ENCODE data around the gene SEPTIN3. TPM values are rescaled to one million over a fixed set of nuclear protein-coding genes. Genes with fewer than 3 reads are reported as not detected.
"Not testable (repeated sequence)": the region's sequence is repeated elsewhere in the genome, so short reads cannot be mapped to it uniquely, and the experiment has no call there.

SEPTIN3 gene
- total RNA-seq, 2 donors from 2014 or later, result 4.5 to 4.7 TPM

GRCh38 chr22:41948928-41949296 is 20.3 kb upstream of the SEPTIN3 start:
- H3K9me3 Mint-ChIP-seq; H3K36me3 Mint-ChIP-seq (ENCODE audit: insufficient read depth in 2 of 2); DNase-seq; ATAC-seq (replicated peaks in 1 of 2); H3K27me3 Mint-ChIP-seq (ENCODE audit: low read depth): not testable (repeated sequence)
- Mint-ChIP-seq H3K4me1 (ENCODE audit: low read depth) (peaks cover 57% of the 10 kb centered on the region), H3K27ac (peak overlapping the region; percentile 12), H3K4me3 (peak overlapping the region; percentile 94 to 97)

GRCh38 chr22:41949297-41949965 is 19.8 kb upstream of the SEPTIN3 start:
- Mint-ChIP-seq H3K27ac (peak overlapping the region; percentile 30), H3K9me3 (no peaks in the 10 kb centered on the region), H3K4me3 (peak overlapping the region; percentile 94 to 97), H3K36me3 (ENCODE audit: insufficient read depth in 2 of 2) (peaks cover 3 to 8% of the 10 kb centered on the region in 2 donors), H3K4me1 (ENCODE audit: low read depth) (peaks cover 52% of the 10 kb centered on the region), H3K27me3 (ENCODE audit: low read depth) (no peaks in the 10 kb centered on the region)
- no peak for ATAC-seq (replicated peaks in 1 of 2)
- DNase-seq, result no peak

DNA sequence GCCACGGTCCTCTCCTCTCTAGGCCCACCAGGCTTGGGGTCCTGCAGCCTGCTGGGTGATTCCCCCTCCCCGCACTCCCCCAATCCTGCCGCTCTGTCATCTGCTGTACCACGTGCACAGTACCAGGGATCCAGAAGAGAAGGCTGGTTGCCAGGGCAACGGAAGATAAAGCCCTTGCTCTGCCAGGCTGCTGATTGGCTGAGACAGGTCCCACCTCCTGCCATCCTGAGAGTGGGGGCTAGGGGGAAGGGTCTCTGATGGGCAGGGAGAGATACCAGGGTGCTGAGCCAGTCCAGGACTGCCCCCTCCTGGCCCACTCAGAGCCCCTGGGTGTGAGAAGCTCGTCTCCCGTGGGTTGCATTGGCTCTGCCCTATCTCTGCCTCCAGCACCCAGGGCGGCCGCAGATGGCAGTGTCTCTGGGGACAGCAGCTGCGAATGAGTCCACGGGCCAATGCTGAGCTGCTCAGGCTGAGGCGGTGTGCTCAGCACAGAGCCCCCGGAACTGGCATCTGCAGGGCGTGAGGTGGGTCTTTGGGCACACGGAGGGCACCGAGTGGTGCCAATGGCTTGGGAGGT is 17.3 kb upstream of the SEPTIN3 start, which contains the start of gene SMIM45:
Gene SMIM45, plus strand, starts transcription at position 253 of the 577 bp plus-strand sequence.
- Mint-ChIP-seq H3K4me3 (no peak within 1 kb of the TSS), H3K4me1 (ENCODE audit: low read depth) (peaks cover 37% of the 10 kb centered on the region), H3K27me3 (ENCODE audit: low read depth) (no peaks in the 10 kb centered on the region), H3K27ac (no peak within 1 kb of the TSS), H3K9me3 (no peaks in the 10 kb centered on the region), H3K36me3 (ENCODE audit: insufficient read depth in 2 of 2) (no peaks in the 10 kb centered on the region)
- DNase-seq (no peak), ATAC-seq (replicated peaks in 1 of 2) (no peak)

DNA sequence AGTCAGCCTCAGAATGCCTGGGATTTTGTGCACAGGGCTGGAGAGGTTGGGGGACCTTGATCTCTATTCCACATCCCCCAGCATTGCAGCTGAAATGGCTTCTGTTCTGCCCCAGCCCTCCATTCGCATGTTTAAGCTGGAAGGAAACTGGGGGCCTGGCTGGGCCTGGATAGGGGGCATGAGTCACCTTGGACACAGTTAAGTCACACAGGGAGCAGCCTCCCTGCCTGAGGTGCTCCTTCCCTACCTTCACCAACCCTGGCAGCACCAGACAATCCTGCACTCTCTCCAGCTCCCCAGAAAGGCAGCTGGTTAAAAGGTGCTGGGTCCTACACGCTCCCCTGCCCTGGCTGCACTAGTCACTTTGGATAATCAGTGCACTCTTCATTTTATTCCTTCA is 16.5 kb upstream of the SEPTIN3 start:
- ATAC-seq (replicated peaks in 1 of 2), result no peak

GRCh38 chr22:41957941-41958556 is 11.2 kb upstream of the SEPTIN3 start:
- Mint-ChIP-seq H3K36me3 (ENCODE audit: insufficient read depth in 2 of 2) (no peaks in the 10 kb centered on the region), H3K27me3 (ENCODE audit: low read depth) (no peaks in the 10 kb centered on the region), H3K9me3 (no peaks in the 10 kb centered on the region), H3K4me3 (peak overlapping the region in 1 of 2 donors; percentile 27), H3K27ac (no peak overlapping the region), H3K4me1 (ENCODE audit: low read depth) (peaks cover 6% of the 10 kb centered on the region)
- DNase-seq (no peak), ATAC-seq (replicated peaks in 1 of 2) (peak; percentile 55 to 56)

More for the DNA sequence above, 16.5 kb upstream of the SEPTIN3 start:
- DNase-seq, result no peak
- Mint-ChIP-seq H3K4me1 (ENCODE audit: low read depth) (peaks cover 35% of the 10 kb centered on the region), H3K9me3 (no peaks in the 10 kb centered on the region), H3K27ac (no peak overlapping the region), H3K36me3 (ENCODE audit: insufficient read depth in 2 of 2) (no peaks in the 10 kb centered on the region), H3K27me3 (ENCODE audit: low read depth) (no peaks in the 10 kb centered on the region), H3K4me3 (no peak overlapping the region)

- peaks cover 8% of the 10 kb centered on the region for H3K4me1 Mint-ChIP-seq (ENCODE audit: low read depth)
- H3K9me3 Mint-ChIP-seq, result no peaks in the 10 kb centered on the region
- DNase-seq, result no peak
- no peak for ATAC-seq (replicated peaks in 1 of 2)
- H3K27me3 Mint-ChIP-seq (ENCODE audit: low read depth), result no peaks in the 10 kb centered on the region
- no peaks in the 10 kb centered on the region for H3K36me3 Mint-ChIP-seq (ENCODE audit: insufficient read depth in 2 of 2)
- no peak overlapping the region for H3K27ac Mint-ChIP-seq
- no peak overlapping the region for H3K4me3 Mint-ChIP-seq
Measured at GRCh38 chr22:41963453-41964111, 5.7 kb upstream of the SEPTIN3 start.

DNA sequence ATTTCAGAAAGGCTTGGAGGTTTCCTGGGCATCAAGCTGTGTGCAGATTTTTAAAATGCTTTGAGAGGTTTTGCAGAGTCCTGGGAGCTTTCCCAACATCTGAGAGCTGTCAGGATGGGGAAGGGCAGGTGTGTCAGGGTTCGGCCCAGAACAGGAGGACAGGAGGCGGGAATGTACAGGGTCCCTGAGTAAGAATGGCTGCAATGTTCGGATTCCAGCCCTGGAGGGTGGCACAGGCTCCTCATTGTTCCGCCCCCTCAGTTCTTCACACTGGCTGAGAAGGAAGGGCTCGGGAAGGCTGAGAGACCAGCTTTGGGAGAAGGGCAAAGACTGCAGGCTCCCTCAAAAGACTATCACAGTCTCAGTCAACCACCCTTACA is 5.1 kb upstream of the SEPTIN3 start:
- no peak for ATAC-seq (replicated peaks in 1 of 2)
- H3K36me3 Mint-ChIP-seq (ENCODE audit: insufficient read depth in 2 of 2), result no peaks in the 10 kb centered on the region
- no peak overlapping the region for H3K4me3 Mint-ChIP-seq
- no peak overlapping the region for H3K27ac Mint-ChIP-seq
- H3K9me3 Mint-ChIP-seq, result no peaks in the 10 kb centered on the region
- no peak for DNase-seq
- H3K4me1 Mint-ChIP-seq (ENCODE audit: low read depth), result peaks cover 8% of the 10 kb centered on the region
- H3K27me3 Mint-ChIP-seq (ENCODE audit: low read depth), result no peaks in the 10 kb centered on the region

GRCh38 chr22:41966225-41966606 is 3.0 kb upstream of the SEPTIN3 start:
- DNase-seq (no peak), ATAC-seq (replicated peaks in 1 of 2) (no peak)
- Mint-ChIP-seq H3K4me1 (ENCODE audit: low read depth) (peaks cover 8% of the 10 kb centered on the region), H3K9me3 (no peaks in the 10 kb centered on the region), H3K27me3 (ENCODE audit: low read depth) (no peaks in the 10 kb centered on the region), H3K27ac (no peak overlapping the region), H3K36me3 (ENCODE audit: insufficient read depth in 2 of 2) (no peaks in the 10 kb centered on the region), H3K4me3 (no peak overlapping the region)

DNA sequence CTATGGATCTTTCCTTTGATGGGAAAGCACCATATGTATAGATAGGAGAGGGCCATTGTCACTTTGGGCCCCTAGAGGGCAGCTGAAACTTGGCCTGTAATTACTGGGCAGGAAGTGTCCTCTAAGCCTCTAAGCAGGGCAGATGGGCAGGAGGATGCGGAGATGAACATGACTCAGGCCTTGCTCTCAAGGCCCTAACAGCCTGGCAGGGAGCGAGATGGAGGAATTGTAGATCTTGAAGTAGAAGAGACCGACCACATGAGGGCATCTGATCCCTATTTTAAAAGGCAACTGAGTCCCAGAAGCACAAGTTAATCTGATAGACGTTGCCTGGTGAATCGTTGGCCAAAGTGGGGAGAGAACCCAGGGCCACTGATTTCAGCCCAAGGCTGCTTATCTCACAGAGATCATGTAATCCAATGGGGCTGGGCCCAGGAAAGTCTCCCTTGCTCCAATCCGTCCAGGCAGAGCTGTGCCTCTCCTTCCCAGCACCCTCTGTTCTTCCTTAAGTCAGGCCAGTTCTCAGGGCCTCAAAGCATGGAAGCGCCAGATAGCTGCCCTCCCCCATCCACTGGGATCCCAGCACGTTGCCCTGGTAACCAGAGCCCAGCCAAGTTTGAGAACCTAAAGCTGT is 2.5 kb upstream of the SEPTIN3 start:
- H3K27ac Mint-ChIP-seq, result no peak overlapping the region
- no peaks in the 10 kb centered on the region for H3K9me3 Mint-ChIP-seq
- peak; percentile 52 to 57 for DNase-seq
- H3K4me1 Mint-ChIP-seq (ENCODE audit: low read depth), result peaks cover 8% of the 10 kb centered on the region
- H3K36me3 Mint-ChIP-seq (ENCODE audit: insufficient read depth in 2 of 2), result no peaks in the 10 kb centered on the region
- no peaks in the 10 kb centered on the region for H3K27me3 Mint-ChIP-seq (ENCODE audit: low read depth)
- no peak overlapping the region for H3K4me3 Mint-ChIP-seq
- peak; percentile 85 to 86 for ATAC-seq (replicated peaks in 1 of 2)

DNA sequence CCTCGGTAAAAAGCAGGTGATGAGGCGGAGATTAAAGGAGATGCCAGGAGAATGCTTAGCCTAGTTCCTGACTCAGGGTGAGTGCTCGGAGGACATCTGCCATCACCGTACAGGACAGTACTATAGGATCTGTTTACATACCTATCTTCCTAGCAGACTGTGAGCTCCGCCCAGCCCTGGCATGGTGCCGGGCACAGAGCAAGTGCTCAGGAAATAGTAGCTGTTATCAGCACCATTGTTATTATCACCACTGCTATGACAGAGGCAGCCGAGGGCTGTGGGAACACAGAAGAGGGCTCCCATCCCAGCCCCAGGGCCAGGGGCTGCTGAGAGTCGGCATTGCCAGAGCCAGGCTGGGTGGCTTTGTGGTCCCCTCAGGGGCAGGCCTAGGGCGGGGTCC is 642 bp upstream of the SEPTIN3 start:
- Mint-ChIP-seq H3K27ac (no peak overlapping the region), H3K9me3 (no peaks in the 10 kb centered on the region), H3K4me3 (no peak overlapping the region), H3K36me3 (ENCODE audit: insufficient read depth in 2 of 2) (no peaks in the 10 kb centered on the region), H3K27me3 (ENCODE audit: low read depth) (peaks cover 8% of the 10 kb centered on the region), H3K4me1 (ENCODE audit: low read depth) (peaks cover 8% of the 10 kb centered on the region)
- no peak for ATAC-seq (replicated peaks in 1 of 2)
- no peak for DNase-seq

GRCh38 chr22:41970601-41971000 is 1.4 kb downstream of the SEPTIN3 start:
- H3K4me3 Mint-ChIP-seq, result no peak overlapping the region
- DNase-seq (no peak), ATAC-seq (replicated peaks in 1 of 2) (no peak)
- peaks cover 28% of the 10 kb centered on the region for H3K27me3 Mint-ChIP-seq (ENCODE audit: low read depth)
- no peaks in the 10 kb centered on the region for H3K9me3 Mint-ChIP-seq
- H3K36me3 Mint-ChIP-seq (ENCODE audit: insufficient read depth in 2 of 2), result no peaks in the 10 kb centered on the region
- H3K4me1 Mint-ChIP-seq (ENCODE audit: low read depth), result peaks cover 8% of the 10 kb centered on the region
- no peak overlapping the region for H3K27ac Mint-ChIP-seq

GRCh38 chr22:41971431-41971830 is 2.2 kb downstream of the SEPTIN3 start:
- peaks cover 36% of the 10 kb centered on the region for H3K27me3 Mint-ChIP-seq (ENCODE audit: low read depth)
- H3K4me1 Mint-ChIP-seq (ENCODE audit: low read depth), result peaks cover 14% of the 10 kb centered on the region
- no peaks in the 10 kb centered on the region for H3K36me3 Mint-ChIP-seq (ENCODE audit: insufficient read depth in 2 of 2)
- no peak for DNase-seq
- ATAC-seq (replicated peaks in 1 of 2), result no peak
- H3K27ac Mint-ChIP-seq, result no peak overlapping the region
- no peak overlapping the region for H3K4me3 Mint-ChIP-seq
- no peaks in the 10 kb centered on the region for H3K9me3 Mint-ChIP-seq
